ENCODE data around the gene EPHA1. TPM values are rescaled to one million over a fixed set of nuclear protein-coding genes. Genes with fewer than 3 reads are reported as not detected.

EPHA1 gene
- total RNA-seq, 1 experiment from 2014 or later: 0.39 TPM

- ChIA-PET CTCF (no interaction called here), POLR2A (no interaction called here)
- no peak for DNase-seq (ENCODE audit: low read depth, low spot score)
- in situ Hi-C loops (cut with HindIII; ENCODE audit: low pct_unique_long_range_greater_than_20kb, low sequenced_read_pairs): no loop called here
- Histone ChIP-seq H3K27ac (ENCODE audit: low read length) (no peak overlapping the region), H3K9me3 (ENCODE audit: control insufficient read depth, insufficient read depth, low read depth, low read length) (no peaks in the 10 kb centered on the region), H3K27me3 (ENCODE audit: control insufficient read depth, insufficient read depth, low read length) (peaks cover 2% of the 10 kb centered on the region; the same call in 1 of the 2 replicates), H3K4me1 (ENCODE audit: control insufficient read depth, insufficient read depth, low read length) (peaks cover 3% of the 10 kb centered on the region; the same call in 1 of the 2 replicates), H3K36me3 (ENCODE audit: control insufficient read depth, insufficient read depth, low read length) (peaks cover 4% of the 10 kb centered on the region; the same call in 1 of the 2 replicates), H3K4me3 (ENCODE audit: low read depth in 2 of 2, low read length in 2 of 2) (no peak overlapping the region)
- ATAC-seq: no peak
- intact Hi-C loops (cut with micrococcal nuclease; ENCODE audit: unreplicated experiment): no loop called here
- no TSS peak for BruUV-seq (replicated peaks)
- no peak for TF ChIP-seq CTCF (IDR thresholded peaks at IDR 0.05)
- no peak for TF ChIP-seq REST (IDR thresholded peaks at IDR 0.05; ENCODE audit: insufficient read depth in 1 of 2, low read depth in 2 of 2, low read length in 1 of 2)
- no peak for TF ChIP-seq SIN3A (IDR thresholded peaks at IDR 0.05; ENCODE audit: borderline replicate concordance, insufficient read depth, low read depth, low read length)
- TF ChIP-seq TCF7L2 (IDR thresholded peaks at IDR 0.05; ENCODE audit: low read depth, low read length): no peak
- no peak for TF ChIP-seq POLR2AphosphoS5 (IDR thresholded peaks at IDR 0.05; ENCODE audit: low read depth, low read length)
Measured at GRCh38 chr7:143413123-143413522, 4.5 kb upstream of the EPHA1 start.

GRCh38 chr7:143411976-143412708 is 3.5 kb upstream of the EPHA1 start:
- H3K9me3 ChIP-seq (ENCODE audit: control insufficient read depth, insufficient read depth, low read depth, low read length): no peaks in the 10 kb centered on the region
- ChIA-PET POLR2A (no interaction called here), CTCF (no interaction called here)
- no peak overlapping the region for H3K27ac ChIP-seq (ENCODE audit: low read length)
- no peak for TF ChIP-seq CTCF (IDR thresholded peaks at IDR 0.05)
- TF ChIP-seq TCF7L2 (IDR thresholded peaks at IDR 0.05; ENCODE audit: low read depth, low read length): no peak
- no peak for TF ChIP-seq SIN3A (IDR thresholded peaks at IDR 0.05; ENCODE audit: borderline replicate concordance, insufficient read depth, low read depth, low read length)
- no peak for TF ChIP-seq POLR2AphosphoS5 (IDR thresholded peaks at IDR 0.05; ENCODE audit: low read depth, low read length)
- TF ChIP-seq REST (IDR thresholded peaks at IDR 0.05; ENCODE audit: insufficient read depth in 1 of 2, low read depth in 2 of 2, low read length in 1 of 2): no peak
- intact Hi-C loops (cut with micrococcal nuclease; ENCODE audit: unreplicated experiment): no loop called here
- no peak overlapping the region for H3K4me3 ChIP-seq (ENCODE audit: low read depth in 2 of 2, low read length in 2 of 2)
- H3K4me1 ChIP-seq (ENCODE audit: control insufficient read depth, insufficient read depth, low read length): peaks cover 3% of the 10 kb centered on the region; the same call in 1 of the 2 replicates
- H3K36me3 ChIP-seq (ENCODE audit: control insufficient read depth, insufficient read depth, low read length): peaks cover 4% of the 10 kb centered on the region; the same call in 1 of the 2 replicates
- no TSS peak for BruUV-seq (replicated peaks)
- in situ Hi-C loops (cut with HindIII; ENCODE audit: low pct_unique_long_range_greater_than_20kb, low sequenced_read_pairs): no loop called here
- DNase-seq (ENCODE audit: low read depth, low spot score): no peak
- no peak for ATAC-seq
- H3K27me3 ChIP-seq (ENCODE audit: control insufficient read depth, insufficient read depth, low read length): peaks cover 2% of the 10 kb centered on the region; the same call in 1 of the 2 replicates

All from Panc1 (cell line).